ENCODE data around the gene MEX3A.

DNA sequence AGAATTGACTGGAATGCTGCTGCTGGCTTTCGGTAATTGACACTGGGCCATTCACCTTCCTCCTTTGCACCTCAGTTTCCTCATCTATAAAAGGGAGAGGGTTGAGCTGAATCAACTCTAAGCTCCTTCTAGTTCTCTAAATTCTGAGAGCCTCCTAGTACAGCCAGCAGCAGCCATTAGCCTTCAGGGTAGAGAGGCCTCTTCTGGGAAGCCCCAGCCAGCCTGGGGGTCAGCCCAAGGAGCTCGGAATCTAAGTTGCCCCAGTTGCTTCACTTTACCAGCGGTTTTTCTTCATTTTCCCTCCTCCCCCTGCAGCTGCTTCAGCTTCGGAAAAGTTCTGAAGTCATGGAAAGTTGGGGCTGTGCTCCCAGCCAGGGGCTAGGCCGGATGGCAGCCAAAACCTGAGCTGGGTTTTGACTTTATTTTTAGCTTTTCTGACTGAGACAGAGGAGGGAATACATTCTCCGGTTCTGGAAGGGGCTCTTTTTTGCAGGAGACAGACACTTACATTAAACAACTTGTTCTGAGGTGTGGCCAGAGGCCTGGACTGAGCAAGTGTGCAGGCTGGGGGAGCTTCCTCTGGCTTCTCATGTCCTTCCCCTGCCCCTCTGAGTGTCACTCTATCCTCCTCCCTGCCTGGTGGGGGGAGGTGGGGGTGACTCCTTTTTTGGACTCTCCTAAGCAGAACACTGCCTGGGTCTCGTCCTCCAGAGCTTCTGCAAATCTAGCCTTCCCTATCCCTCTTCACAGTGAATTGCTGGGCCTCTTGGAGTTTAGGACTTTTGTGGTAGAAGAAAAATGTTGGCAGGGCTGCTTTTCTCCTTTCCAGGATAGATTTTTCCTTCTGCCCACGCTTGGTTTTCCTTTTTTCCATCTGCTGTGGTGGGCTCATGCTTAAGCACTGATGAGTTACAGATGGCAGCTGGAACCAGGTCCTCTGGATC lies 46.7 kb upstream of the MEX3A start:
- no peak for TF ChIP-seq RELA (CRISPR knock-in tag; IDR thresholded peaks at IDR 0.05; ENCODE audit: borderline replicate concordance)
- TF ChIP-seq, protein P1, sequence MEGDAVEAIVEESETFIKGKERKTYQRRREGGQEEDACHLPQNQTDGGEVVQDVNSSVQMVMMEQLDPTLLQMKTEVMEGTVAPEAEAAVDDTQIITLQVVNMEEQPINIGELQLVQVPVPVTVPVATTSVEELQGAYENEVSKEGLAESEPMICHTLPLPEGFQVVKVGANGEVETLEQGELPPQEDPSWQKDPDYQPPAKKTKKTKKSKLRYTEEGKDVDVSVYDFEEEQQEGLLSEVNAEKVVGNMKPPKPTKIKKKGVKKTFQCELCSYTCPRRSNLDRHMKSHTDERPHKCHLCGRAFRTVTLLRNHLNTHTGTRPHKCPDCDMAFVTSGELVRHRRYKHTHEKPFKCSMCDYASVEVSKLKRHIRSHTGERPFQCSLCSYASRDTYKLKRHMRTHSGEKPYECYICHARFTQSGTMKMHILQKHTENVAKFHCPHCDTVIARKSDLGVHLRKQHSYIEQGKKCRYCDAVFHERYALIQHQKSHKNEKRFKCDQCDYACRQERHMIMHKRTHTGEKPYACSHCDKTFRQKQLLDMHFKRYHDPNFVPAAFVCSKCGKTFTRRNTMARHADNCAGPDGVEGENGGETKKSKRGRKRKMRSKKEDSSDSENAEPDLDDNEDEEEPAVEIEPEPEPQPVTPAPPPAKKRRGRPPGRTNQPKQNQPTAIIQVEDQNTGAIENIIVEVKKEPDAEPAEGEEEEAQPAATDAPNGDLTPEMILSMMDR (IDR thresholded peaks at IDR 0.05): no peak
- no peak for TF ChIP-seq SP1 (CRISPR knock-in tag; conservative IDR thresholded peaks at IDR 0.05)

Data from WTC11 (cell line).